GM12872 (cell line): ENCODE data around the gene MYH9.

Source experiments
- CTCF ChIP-seq: IDR thresholded peaks from 3 replicates; pipeline ENCODE4 v1.5.1; 2011; ENCODE audit warnings: low read depth, mild to moderate bottlenecking, low read length, moderate library complexity; ENCODE audit not compliant: insufficient read depth

The MYH9 gene

GRCh38 chr22:36325154-36326031, 62.4 kb downstream of the MYH9 start:
- no peak for TF ChIP-seq CTCF

- no peak for TF ChIP-seq CTCF
Measured at GRCh38 chr22:36324414-36324813, 63.4 kb downstream of the MYH9 start.

- no peak for TF ChIP-seq CTCF
Measured at GRCh38 chr22:36323855-36324331, 63.9 kb downstream of the MYH9 start.

- no peak for TF ChIP-seq CTCF
Measured at GRCh38 chr22:36323182-36323854, 64.4 kb downstream of the MYH9 start.

- TF ChIP-seq CTCF: no peak
Measured at GRCh38 chr22:36322602-36322915, 65.2 kb downstream of the MYH9 start.

GRCh38 chr22:36321797-36322601, 65.8 kb downstream of the MYH9 start:
- no peak for TF ChIP-seq CTCF

GRCh38 chr22:36320553-36320952, 67.2 kb downstream of the MYH9 start:
- no peak for TF ChIP-seq CTCF
